ENCODE measurements around the gene ACOD1.

GRCh38 chr13:76975863-76976262 is 27.6 kb downstream of the ACOD1 start:
- TF ChIP-seq, protein P1, sequence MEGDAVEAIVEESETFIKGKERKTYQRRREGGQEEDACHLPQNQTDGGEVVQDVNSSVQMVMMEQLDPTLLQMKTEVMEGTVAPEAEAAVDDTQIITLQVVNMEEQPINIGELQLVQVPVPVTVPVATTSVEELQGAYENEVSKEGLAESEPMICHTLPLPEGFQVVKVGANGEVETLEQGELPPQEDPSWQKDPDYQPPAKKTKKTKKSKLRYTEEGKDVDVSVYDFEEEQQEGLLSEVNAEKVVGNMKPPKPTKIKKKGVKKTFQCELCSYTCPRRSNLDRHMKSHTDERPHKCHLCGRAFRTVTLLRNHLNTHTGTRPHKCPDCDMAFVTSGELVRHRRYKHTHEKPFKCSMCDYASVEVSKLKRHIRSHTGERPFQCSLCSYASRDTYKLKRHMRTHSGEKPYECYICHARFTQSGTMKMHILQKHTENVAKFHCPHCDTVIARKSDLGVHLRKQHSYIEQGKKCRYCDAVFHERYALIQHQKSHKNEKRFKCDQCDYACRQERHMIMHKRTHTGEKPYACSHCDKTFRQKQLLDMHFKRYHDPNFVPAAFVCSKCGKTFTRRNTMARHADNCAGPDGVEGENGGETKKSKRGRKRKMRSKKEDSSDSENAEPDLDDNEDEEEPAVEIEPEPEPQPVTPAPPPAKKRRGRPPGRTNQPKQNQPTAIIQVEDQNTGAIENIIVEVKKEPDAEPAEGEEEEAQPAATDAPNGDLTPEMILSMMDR (IDR thresholded peaks at IDR 0.05; ENCODE audit: low read depth, low read length): no peak
- TF ChIP-seq EZH2phosphoT487 (IDR thresholded peaks at IDR 0.05; ENCODE audit: low read depth): no peak
